WTC11 (cell line): ENCODE data around the gene NAV2. TPM values are rescaled to one million over a fixed set of nuclear protein-coding genes. Genes with fewer than 3 reads are reported as not detected.

Source experiments
- ATAC-seq: fragments of 200-7000 bp; cut with Tn5 transposase; 2 replicates; pipeline ENCODE4 v1.10.0; 2021; ENCODE audit warnings: mild to moderate bottlenecking, moderate library complexity
- CTCF ChIA-PET: fragments of 300-600 bp; sonication (Branson Sonifier 250); formaldehyde crosslinking; loops from one replicate; lab custom pipeline; 2021; ENCODE audit warnings: antibody characterized with exemption; lab: Charles Lee
- POLR2A ChIA-PET: fragments of 350-600 bp; sonication (Branson Sonifier 250); formaldehyde crosslinking; loops from one replicate; lab custom pipeline; 2021; ENCODE audit warnings: antibody characterized with exemption; lab: Charles Lee
- DNase-seq: peaks from one replicate; pipeline ENCODE4 v3.0.0; 2021; ENCODE audit warnings: low spot score
- H3K27ac Mint-ChIP-seq: 2 replicates; pipeline ENCODE4 v1.8.0; 2021; ENCODE audit warnings: mixed read lengths
- H3K27me3 Mint-ChIP-seq: 2 replicates; pipeline ENCODE4 v1.8.0; 2021; ENCODE audit warnings: low read depth, mild to moderate bottlenecking, moderate library complexity, mixed read lengths
- H3K36me3 Mint-ChIP-seq: 2 replicates; pipeline ENCODE4 v1.8.0; 2021; ENCODE audit warnings: mixed read lengths
- H3K4me1 Mint-ChIP-seq: 2 replicates; pipeline ENCODE4 v1.8.0; 2022; ENCODE audit warnings: mixed read lengths
- H3K4me3 Mint-ChIP-seq: 2 replicates; pipeline ENCODE4 v1.8.0; 2021; ENCODE audit warnings: mild to moderate bottlenecking, moderate library complexity, mixed read lengths
- H3K9me3 Mint-ChIP-seq: 2 replicates; pipeline ENCODE4 v1.8.0; 2021; ENCODE audit warnings: mixed read lengths
- CREB1 ChIP-seq: sonication (generic); formaldehyde crosslinking; IDR thresholded peaks from 2 replicates; pipeline ENCODE4 v1.8.0; 2023; ENCODE audit warnings: mild to moderate bottlenecking, missing genetic modification reagents
- CREM ChIP-seq: sonication (generic); formaldehyde crosslinking; IDR thresholded peaks from 2 replicates; pipeline ENCODE4 v1.8.1; 2022; ENCODE audit warnings: mild to moderate bottlenecking, missing genetic modification reagents, moderate library complexity
- ELF4 ChIP-seq: sonication (generic); formaldehyde crosslinking; IDR thresholded peaks from 2 replicates; pipeline ENCODE4 v1.8.1; 2022; ENCODE audit warnings: low read depth, mild to moderate bottlenecking, moderate library complexity, missing genetic modification reagents
- ERG ChIP-seq: fragments of 250-450 bp; sonication (Bioruptor Pico); IDR thresholded peaks from 2 replicates; pipeline ENCODE4 v1.8.0; 2021; ENCODE audit warnings: mild to moderate bottlenecking
- ETV6 ChIP-seq: sonication (generic); formaldehyde crosslinking; IDR thresholded peaks from 2 replicates; pipeline ENCODE4 v1.8.1; 2022; ENCODE audit warnings: mild to moderate bottlenecking, missing genetic modification reagents
- JUN ChIP-seq: sonication (generic); formaldehyde crosslinking; IDR thresholded peaks from 2 replicates; pipeline ENCODE4 v1.8.0; 2023; ENCODE audit warnings: mild to moderate bottlenecking, missing genetic modification reagents
- KAT7 ChIP-seq: sonication (generic); formaldehyde crosslinking; IDR thresholded peaks from 2 replicates; pipeline ENCODE4 v1.8.1; 2023; ENCODE audit warnings: missing genetic modification reagents, mild to moderate bottlenecking, borderline replicate concordance
- NFATC4 ChIP-seq: fragments of 250-450 bp; sonication (Bioruptor Pico); IDR thresholded peaks from 2 replicates; pipeline ENCODE4 v1.9.0; 2021; ENCODE audit warnings: mild to moderate bottlenecking
- NFYB ChIP-seq: sonication (generic); formaldehyde crosslinking; conservative IDR thresholded peaks from 2 replicates; pipeline ENCODE4 v1.8.0; 2022; ENCODE audit warnings: low read depth, missing genetic modification reagents
- PREB ChIP-seq: sonication (generic); formaldehyde crosslinking; IDR thresholded peaks from 2 replicates; pipeline ENCODE4 v1.8.1; 2022; ENCODE audit warnings: mild to moderate bottlenecking, missing genetic modification reagents, moderate library complexity, borderline replicate concordance
- SP1 ChIP-seq: sonication (generic); formaldehyde crosslinking; conservative IDR thresholded peaks from 2 replicates; pipeline ENCODE4 v1.8.1; 2022; ENCODE audit warnings: missing genetic modification reagents
- STAT6 ChIP-seq: sonication (generic); formaldehyde crosslinking; conservative IDR thresholded peaks from 2 replicates; pipeline ENCODE4 v1.8.1; 2023; ENCODE audit warnings: mild to moderate bottlenecking, low read depth, missing genetic modification reagents, moderate library complexity
- USF2 ChIP-seq: sonication (generic); formaldehyde crosslinking; IDR thresholded peaks from 2 replicates; pipeline ENCODE4 v1.8.1; 2023; ENCODE audit warnings: mild to moderate bottlenecking, missing genetic modification reagents, moderate library complexity
- ZMAT4 ChIP-seq: fragments of 250-450 bp; sonication (Bioruptor Pico); IDR thresholded peaks from 2 replicates; pipeline ENCODE4 v1.9.0; 2021; ENCODE audit warnings: mild to moderate bottlenecking
- ZNF396 ChIP-seq: fragments of 250-450 bp; sonication (Bioruptor Pico); IDR thresholded peaks from 2 replicates; pipeline ENCODE4 v1.8.0; 2021; ENCODE audit warnings: mild to moderate bottlenecking, moderate library complexity, borderline replicate concordance
- ZNF423 ChIP-seq: fragments of 250-450 bp; sonication (Bioruptor Pico); IDR thresholded peaks from 2 replicates; pipeline ENCODE4 v2.1.2; 2022; ENCODE audit warnings: mild to moderate bottlenecking, moderate library complexity
- ZNF425 ChIP-seq: fragments of 250-450 bp; sonication (Bioruptor Pico); conservative IDR thresholded peaks from 2 replicates; pipeline ENCODE4 v1.9.0; 2021; ENCODE audit warnings: mild to moderate bottlenecking
- ZNF512 ChIP-seq: sonication (generic); formaldehyde crosslinking; IDR thresholded peaks from 2 replicates; pipeline ENCODE4 v1.8.1; 2022; ENCODE audit warnings: missing genetic modification reagents, borderline replicate concordance
- ZNF532 ChIP-seq: fragments of 250-450 bp; sonication (Bioruptor Pico); IDR thresholded peaks from 2 replicates; pipeline ENCODE4 v1.9.0; 2021; ENCODE audit warnings: mild to moderate bottlenecking, borderline replicate concordance
- ZNF671 ChIP-seq: fragments of 250-450 bp; sonication (Bioruptor Pico); IDR thresholded peaks from 2 replicates; pipeline ENCODE4 v1.8.0; 2021; ENCODE audit warnings: mild to moderate bottlenecking
- ZSCAN18 ChIP-seq: fragments of 250-450 bp; sonication (Bioruptor Pico); IDR thresholded peaks from 2 replicates; pipeline ENCODE4 v2.1.2; 2022; ENCODE audit warnings: mild to moderate bottlenecking, moderate library complexity
- total RNA-seq: library from RNA; stranded (reverse); gene quantifications from 3 replicates; pipeline ENCODE4 v1.2.3, GENCODE V29; 2021

Gene NAV2
- total RNA-seq, 1 experiment from 2014 or later = 42.8 TPM

- no peak for TF ChIP-seq ZNF532 (CRISPR knock-in tag)
Observed at GRCh38 chr11:19959210-19959609, 246.6 kb downstream of the NAV2 start (continued).

GRCh38 chr11:19959648-19960059 is 247.0 kb downstream of the NAV2 start:
- DNase-seq = no peak
- H3K27ac Mint-ChIP-seq = no peak overlapping the region
- no peak overlapping the region for H3K4me3 Mint-ChIP-seq
- no peaks in the 10 kb centered on the region for H3K27me3 Mint-ChIP-seq
- no peaks in the 10 kb centered on the region for H3K9me3 Mint-ChIP-seq
- H3K4me1 Mint-ChIP-seq = peaks cover 19% of the 10 kb centered on the region
- POLR2A ChIA-PET = no interaction called here
- ATAC-seq = no peak
- TF ChIP-seq ZMAT4 (CRISPR knock-in tag) = no peak
- TF ChIP-seq NFATC4 (CRISPR knock-in tag) = no peak
- no peak for TF ChIP-seq CREB1 (CRISPR knock-in tag)
- no peak for TF ChIP-seq PREB (CRISPR knock-in tag)
- TF ChIP-seq SP1 (CRISPR knock-in tag) = no peak
- no peak for TF ChIP-seq ETV6
- TF ChIP-seq JUN (CRISPR knock-in tag) = no peak
- TF ChIP-seq ZNF512 = no peak
- TF ChIP-seq CREM = no peak
- no peak for TF ChIP-seq ZNF396 (CRISPR knock-in tag)
- no peak for TF ChIP-seq ZNF423 (CRISPR knock-in tag)
- no peak for TF ChIP-seq ZNF671
- no peak for TF ChIP-seq KAT7
- no peak for TF ChIP-seq ZSCAN18 (CRISPR knock-in tag)
- TF ChIP-seq ELF4 = no peak
- no peak for TF ChIP-seq ERG (CRISPR knock-in tag)
- TF ChIP-seq ZNF425 = no peak
- TF ChIP-seq USF2 (CRISPR knock-in tag) = no peak
- TF ChIP-seq STAT6 (CRISPR knock-in tag) = no peak
- no peak for TF ChIP-seq NFYB (CRISPR knock-in tag)
- CTCF ChIA-PET = no interaction called here
- H3K36me3 Mint-ChIP-seq = peaks cover 12% of the 10 kb centered on the region; the same call in 1 of the 2 replicates
